Natural killer cell (primary cell): ENCODE measurements around the gene GALNT5. TPM values are rescaled to one million over a fixed set of nuclear protein-coding genes. Genes with fewer than 3 reads are reported as not detected.

Experiments used
- ATAC-seq, 3 donors: fragments of 150-1000 bp in 2 of 3; fragments of 200-7000 bp in 1 of 3; cut with Tn5 transposase; 1 replicate in 1 of 3; 2 replicates in 2 of 3; pipeline ENCODE4 v1.10.0; 2021; ENCODE audit warnings: mild to moderate bottlenecking in 2 of 3, moderate library complexity in 2 of 3
- DNase-seq, 2 donors: peaks; one replicate each; pipeline versions ENCODE4 v3.0.0 to v3.0.0-alpha.2; 2013 to 2021; ENCODE audit warnings: mixed read lengths in 1 of 2
- H3K27ac ChIP-seq: one replicate; pipeline ENCODE4 v1.5.1; 2013; ENCODE audit warnings: mild to moderate bottlenecking, low read length
- H3K27me3 ChIP-seq: one replicate; pipeline ENCODE4 v1.6.1; 2013; ENCODE audit warnings: low read length; ENCODE audit not compliant: control insufficient read depth, insufficient read depth
- H3K36me3 ChIP-seq: one replicate; pipeline ENCODE4 v1.6.1; 2013; ENCODE audit warnings: low read length; ENCODE audit not compliant: control insufficient read depth, insufficient read depth
- H3K4me1 ChIP-seq: one replicate; pipeline ENCODE4 v1.6.1; 2013; ENCODE audit warnings: low read length; ENCODE audit not compliant: control insufficient read depth, insufficient read depth
- H3K4me3 ChIP-seq: one replicate; pipeline ENCODE4 v1.5.1; 2013; ENCODE audit warnings: low read length
- H3K9me3 ChIP-seq: one replicate; pipeline ENCODE4 v1.6.1; 2013; ENCODE audit warnings: low read length; ENCODE audit not compliant: control insufficient read depth, insufficient read depth
- H3K27ac Mint-ChIP-seq, 2 donors: one replicate each; pipeline ENCODE4 v1.8.0; 2022; ENCODE audit warnings: mild to moderate bottlenecking in 2 of 2, mixed read lengths in 2 of 2, moderate library complexity in 1 of 2
- H3K27me3 Mint-ChIP-seq, 2 donors: one replicate each; pipeline ENCODE4 v1.8.0; 2022; ENCODE audit warnings: low read depth in 2 of 2, mixed read lengths in 2 of 2
- H3K36me3 Mint-ChIP-seq: one replicate; pipeline ENCODE4 v1.8.0; 2022; ENCODE audit warnings: mixed read lengths
- H3K4me1 Mint-ChIP-seq, 2 donors: one replicate each; pipeline ENCODE4 v1.8.0; 2022; ENCODE audit warnings: mixed read lengths in 2 of 2
- H3K4me3 Mint-ChIP-seq: one replicate; pipeline ENCODE4 v1.8.0; 2022; ENCODE audit warnings: mild to moderate bottlenecking, moderate library complexity, mixed read lengths
- H3K9me3 Mint-ChIP-seq, 2 donors: one replicate each; pipeline ENCODE4 v1.8.0; 2022; ENCODE audit warnings: mixed read lengths in 2 of 2
- WGBS: methylation state at CpG from one replicate; pipeline ENCODE4 v1.1.7; 2013; ENCODE audit warnings: missing lambda C conversion rate; ENCODE audit not compliant: insufficient coverage; 5-methylcytosine and 5-hydroxymethylcytosine counted together
- intact Hi-C: fragments of 100-400 bp; cut with micrococcal nuclease; formaldehyde crosslinking; loops from one replicate; pipeline ENCODE4 v1.14.2; 2022
- total RNA-seq, 4 donors: library from RNA; stranded (reverse); fragments of 120-200 nt in 1 of 4; gene quantifications; one replicate each; pipeline versions ENCODE4 v1.2.3 to v1.2.4, GENCODE V29; 2013 to 2022
- TF ChIP-seq, protein P1 (sequence below): fragments of 200-600 bp; IDR thresholded peaks from one replicate; pipeline ENCODE4 v1.8.0; 2022; ENCODE audit warnings: antibody characterized with exemption

GALNT5 gene
- total RNA-seq, 3 donors from 2014 or later (not counting 1 experiment from before 2014, with no cell fraction given) = not detected

DNA sequence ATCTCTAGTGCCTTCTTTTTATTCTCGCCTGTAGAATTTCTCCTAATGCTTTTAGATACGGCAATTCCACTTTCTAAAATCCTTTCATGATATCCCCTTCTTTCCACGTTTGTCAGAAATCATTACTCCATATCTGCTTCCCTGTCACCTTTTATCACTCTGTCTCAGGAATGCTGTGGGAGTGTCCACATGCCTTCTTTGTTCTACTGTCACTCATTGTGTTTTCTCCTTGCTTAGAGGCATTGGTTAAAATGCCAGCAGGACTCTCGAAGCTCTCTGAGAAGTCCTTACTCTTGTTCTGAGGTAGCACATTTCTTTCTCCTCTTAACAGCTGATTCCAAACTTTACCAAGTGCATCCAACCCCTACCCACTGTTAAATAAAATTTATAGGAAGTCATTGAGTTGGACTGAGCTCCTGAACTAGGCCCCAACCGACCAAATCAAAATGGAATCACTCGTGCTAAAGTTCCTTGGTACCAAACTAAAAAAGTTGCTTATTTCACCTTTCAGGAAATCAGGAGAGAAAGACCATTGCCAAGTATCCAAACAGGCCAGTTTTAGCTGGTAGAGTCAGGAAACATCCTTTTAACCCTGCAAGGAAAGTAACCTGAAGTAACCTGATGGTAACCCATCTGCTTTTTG is 10.6 kb upstream of the GALNT5 start:
- Mint-ChIP-seq H3K36me3 (no peaks in the 10 kb centered on the region), H3K4me1 (no peaks in the 10 kb centered on the region), H3K27me3 (peaks cover 0 to 13% of the 10 kb centered on the region in 2 donors), H3K4me3 (no peak overlapping the region), H3K9me3 (no peaks in the 10 kb centered on the region), H3K27ac (no peak overlapping the region)
- Histone ChIP-seq H3K4me1 (no peaks in the 10 kb centered on the region), H3K9me3 (no peaks in the 10 kb centered on the region), H3K36me3 (no peaks in the 10 kb centered on the region), H3K4me3 (no peak overlapping the region), H3K27ac (no peak overlapping the region), H3K27me3 (no peaks in the 10 kb centered on the region)
- intact Hi-C loops = no loop called here
- no peak for DNase-seq
- TF ChIP-seq, protein P1, sequence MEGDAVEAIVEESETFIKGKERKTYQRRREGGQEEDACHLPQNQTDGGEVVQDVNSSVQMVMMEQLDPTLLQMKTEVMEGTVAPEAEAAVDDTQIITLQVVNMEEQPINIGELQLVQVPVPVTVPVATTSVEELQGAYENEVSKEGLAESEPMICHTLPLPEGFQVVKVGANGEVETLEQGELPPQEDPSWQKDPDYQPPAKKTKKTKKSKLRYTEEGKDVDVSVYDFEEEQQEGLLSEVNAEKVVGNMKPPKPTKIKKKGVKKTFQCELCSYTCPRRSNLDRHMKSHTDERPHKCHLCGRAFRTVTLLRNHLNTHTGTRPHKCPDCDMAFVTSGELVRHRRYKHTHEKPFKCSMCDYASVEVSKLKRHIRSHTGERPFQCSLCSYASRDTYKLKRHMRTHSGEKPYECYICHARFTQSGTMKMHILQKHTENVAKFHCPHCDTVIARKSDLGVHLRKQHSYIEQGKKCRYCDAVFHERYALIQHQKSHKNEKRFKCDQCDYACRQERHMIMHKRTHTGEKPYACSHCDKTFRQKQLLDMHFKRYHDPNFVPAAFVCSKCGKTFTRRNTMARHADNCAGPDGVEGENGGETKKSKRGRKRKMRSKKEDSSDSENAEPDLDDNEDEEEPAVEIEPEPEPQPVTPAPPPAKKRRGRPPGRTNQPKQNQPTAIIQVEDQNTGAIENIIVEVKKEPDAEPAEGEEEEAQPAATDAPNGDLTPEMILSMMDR = no peak
- 76% methylated on average over 6 of the region's 6 CpGs for WGBS
- ATAC-seq = no peak

DNA sequence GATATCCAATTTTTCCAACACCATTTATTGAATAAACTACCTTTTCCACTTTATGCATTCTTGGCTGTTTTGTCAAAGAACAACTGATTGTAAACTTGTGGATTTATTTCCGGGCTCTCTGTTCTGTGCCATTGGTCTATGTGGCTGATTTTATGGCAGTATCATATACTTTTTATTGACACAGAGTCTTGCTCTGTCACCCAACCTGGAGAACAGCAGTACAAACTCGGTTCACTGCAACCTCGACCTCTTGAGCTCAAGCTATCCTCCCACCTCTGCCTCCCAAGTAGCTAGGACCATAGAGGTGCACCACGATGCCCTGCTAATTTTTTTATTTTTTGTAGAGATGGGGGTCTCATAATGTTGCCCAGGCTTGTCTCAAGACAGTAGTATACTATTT is 6.7 kb upstream of the GALNT5 start:
- TF ChIP-seq, protein P1 = no peak
- Mint-ChIP-seq H3K4me1 (no peaks in the 10 kb centered on the region), H3K27me3 (peaks cover 0 to 8% of the 10 kb centered on the region in 2 donors), H3K4me3 (no peak overlapping the region), H3K36me3 (no peaks in the 10 kb centered on the region), H3K9me3 (no peaks in the 10 kb centered on the region), H3K27ac (no peak overlapping the region)
- no peak for ATAC-seq
- intact Hi-C loops = no loop called here
- 89% methylated on average over 4 of the region's 4 CpGs for WGBS
- no peak for DNase-seq
- Histone ChIP-seq H3K9me3 (no peaks in the 10 kb centered on the region), H3K36me3 (no peaks in the 10 kb centered on the region), H3K4me3 (no peak overlapping the region), H3K4me1 (no peaks in the 10 kb centered on the region), H3K27ac (no peak overlapping the region), H3K27me3 (no peaks in the 10 kb centered on the region)

DNA sequence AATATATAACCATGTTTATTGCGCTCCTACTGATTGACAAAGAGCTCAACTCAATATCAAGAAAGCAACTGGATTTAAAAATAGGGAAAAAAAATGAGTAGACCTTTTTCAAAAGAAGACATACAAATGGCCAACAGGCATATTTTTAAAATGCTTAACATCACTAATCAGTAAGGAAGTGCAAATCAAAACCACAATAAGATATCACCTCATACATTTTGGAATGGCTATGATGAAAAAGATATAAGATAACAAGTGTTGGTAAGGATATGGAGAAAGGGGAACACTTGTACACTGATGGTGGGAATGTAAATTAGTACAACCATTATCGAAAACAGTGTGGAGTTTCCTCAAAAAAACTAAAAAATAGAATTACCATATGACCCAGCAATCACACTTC is 5.6 kb upstream of the GALNT5 start:
- Histone ChIP-seq H3K9me3 (no peaks in the 10 kb centered on the region), H3K4me3 (no peak overlapping the region), H3K4me1 (no peaks in the 10 kb centered on the region), H3K36me3 (no peaks in the 10 kb centered on the region), H3K27me3 (no peaks in the 10 kb centered on the region), H3K27ac (no peak overlapping the region)
- Mint-ChIP-seq H3K36me3 (no peaks in the 10 kb centered on the region), H3K27me3 (peaks cover 0 to 6% of the 10 kb centered on the region in 2 donors), H3K4me3 (no peak overlapping the region), H3K9me3 (no peaks in the 10 kb centered on the region), H3K4me1 (no peaks in the 10 kb centered on the region), H3K27ac (no peak overlapping the region)
- intact Hi-C loops = no loop called here
- no peak for DNase-seq
- ATAC-seq = no peak
- TF ChIP-seq, protein P1 = no peak
- 88% methylated on average over 1 of the region's 2 CpGs for WGBS

DNA sequence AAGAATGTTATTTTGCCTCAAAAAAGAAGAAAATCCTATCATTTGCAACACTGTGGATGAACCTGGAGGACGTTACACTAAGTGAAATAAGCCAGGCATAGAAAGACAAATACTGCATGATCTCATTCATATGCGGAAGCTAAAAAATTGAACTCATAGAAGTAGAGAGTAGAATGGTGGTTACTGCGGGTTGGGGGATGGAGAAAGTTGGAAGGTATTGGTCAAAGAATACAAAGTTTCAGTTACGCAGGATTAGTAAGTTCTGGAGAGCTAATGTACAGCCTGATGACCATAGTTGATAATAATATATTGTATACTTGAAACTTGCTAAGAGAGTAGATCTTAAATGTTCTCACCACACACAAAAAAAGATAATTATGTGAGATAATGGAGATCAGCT is 5.0 kb upstream of the GALNT5 start:
- no peaks in the 10 kb centered on the region for H3K4me1 Mint-ChIP-seq
- Histone ChIP-seq H3K4me3 (no peak overlapping the region), H3K27ac (no peak overlapping the region), H3K27me3 (no peaks in the 10 kb centered on the region), H3K9me3 (no peaks in the 10 kb centered on the region), H3K36me3 (no peaks in the 10 kb centered on the region), H3K4me1 (no peaks in the 10 kb centered on the region)
- H3K4me3 Mint-ChIP-seq = no peak overlapping the region
- TF ChIP-seq, protein P1 = no peak
- ATAC-seq = no peak
- H3K27me3 Mint-ChIP-seq = peaks cover 0 to 6% of the 10 kb centered on the region in 2 donors
- intact Hi-C loops = no loop called here
- no peaks in the 10 kb centered on the region for H3K36me3 Mint-ChIP-seq
- 84% methylated on average over 4 of the region's 4 CpGs for WGBS
- H3K27ac Mint-ChIP-seq = no peak overlapping the region
- H3K9me3 Mint-ChIP-seq = no peaks in the 10 kb centered on the region
- no peak for DNase-seq
